GM10248 (cell line): Measurements from ENCODE around the gene GTPBP1.

Source experiments
- CTCF ChIA-PET: fragments of 300-600 bp; sonication (Branson Sonifier 250); formaldehyde crosslinking; extraction: SDS; loops from one replicate; lab custom pipeline; 2021; ENCODE audit warnings: antibody characterized with exemption; lab: Yijun Ruan, JAX
- POLR2A ChIA-PET: fragments of 350-650 bp; sonication (Branson Sonifier 250); formaldehyde crosslinking; extraction: SDS; loops from one replicate; lab custom pipeline; 2020; ENCODE audit warnings: antibody characterized with exemption; lab: Yijun Ruan, JAX
- DNase-seq: peaks from one replicate; pipeline ENCODE4 v3.0.0; 2012; ENCODE audit errors: extremely low spot score
- CTCF ChIP-seq: IDR thresholded peaks from 2 replicates; pipeline ENCODE4 v1.5.1; 2012; ENCODE audit warnings: mild to moderate bottlenecking, low read depth; ENCODE audit errors: extremely low read depth, missing control alignments, control extremely low read depth

Gene GTPBP1

GRCh38 chr22:38744981-38745380 is 39.2 kb downstream of the GTPBP1 start:
- ChIA-PET CTCF (interaction anchor here (1.9 to 2.2 kb wide), 2 partner anchors 8 to 11 kb away, joined by 6 to 13 read pairs; no protein-coding TSS in a partner anchor), POLR2A (no interaction called here)
- no peak for DNase-seq
- TF ChIP-seq CTCF, result no peak

- CTCF ChIA-PET, result interaction anchor here (0.8 to 2.2 kb wide), 3 partner anchors 9 to 23 kb away, joined by 3 to 13 read pairs (median 6); no protein-coding TSS in a partner anchor
- DNase-seq, result no peak
- TF ChIP-seq CTCF, result no peak
- POLR2A ChIA-PET, result interaction anchor here (1.1 kb wide), 1 partner anchor 12 kb away, joined by 4 read pairs; no protein-coding TSS in a partner anchor
These were observed 40.1 kb downstream of the GTPBP1 start for GRCh38 chr22:38745676-38746460.

GRCh38 chr22:38748487-38749136 is 42.9 kb downstream of the GTPBP1 start:
- TF ChIP-seq CTCF, result no peak
- DNase-seq, result no peak
- ChIA-PET POLR2A (interaction anchor here (1.6 kb wide), 1 partner anchor 19 kb away, joined by 7 read pairs; no protein-coding TSS in a partner anchor), CTCF (interaction anchor here (1.4 to 1.7 kb wide), 2 partner anchors 16 to 224 kb away, joined by 3 to 7 read pairs; no protein-coding TSS in a partner anchor)

GRCh38 chr22:38750104-38750503 is 44.4 kb downstream of the GTPBP1 start:
- TF ChIP-seq CTCF, result no peak
- ChIA-PET POLR2A (no interaction called here), CTCF (interaction anchor here (3.3 kb wide), 1 partner anchor 19 kb away, joined by 16 read pairs; no protein-coding TSS in a partner anchor)
- DNase-seq, result no peak

GRCh38 chr22:38750638-38751037 is 44.9 kb downstream of the GTPBP1 start:
- no peak for TF ChIP-seq CTCF
- POLR2A ChIA-PET, result no interaction called here
- CTCF ChIA-PET, result interaction anchor here (2.3 to 3.3 kb wide), 2 partner anchors 16 to 19 kb away, joined by 11 to 16 read pairs; no protein-coding TSS in a partner anchor
- no peak for DNase-seq

DNA sequence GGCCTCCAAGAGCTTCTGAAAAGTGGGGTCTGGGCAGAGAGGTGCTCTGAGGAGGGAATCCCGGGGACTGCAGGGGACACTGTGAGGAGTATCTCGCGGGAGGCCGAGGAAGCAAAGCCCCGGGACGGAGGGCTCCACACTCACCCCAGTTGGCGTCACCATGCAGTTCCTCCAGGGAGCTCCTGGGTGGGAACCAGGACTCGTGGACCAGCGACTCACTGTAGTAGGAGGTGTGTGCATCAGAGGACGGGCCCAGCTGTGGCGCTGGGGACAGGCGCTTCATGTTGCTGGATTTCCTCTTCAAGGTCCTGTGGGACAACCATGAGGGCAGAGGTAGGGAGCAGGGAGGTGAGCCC is 45.3 kb downstream of the GTPBP1 start:
- ChIA-PET POLR2A (interaction anchor here (1.1 kb wide), 1 partner anchor 8 kb away, joined by 15 read pairs; no protein-coding TSS in a partner anchor), CTCF (interaction anchor here (1.0 to 3.3 kb wide), 3 partner anchors 8 to 18 kb away, joined by 4 to 16 read pairs (median 11); no protein-coding TSS in a partner anchor)
- DNase-seq, result no peak
- TF ChIP-seq CTCF, result no peak
